GM19351 (cell line): ENCODE results near the gene AIRE.
"Not testable (repeated sequence)": the region's sequence is repeated elsewhere in the genome, so short reads cannot be mapped to it uniquely, and the experiment has no call there.

Experiments
- ATAC-seq: cut with Tn5 transposase; IDR thresholded peaks from one replicate; pipeline ENCODE4 v1.9.1; 2021; ENCODE audit warnings: mild to moderate bottlenecking, moderate library complexity; ENCODE audit not compliant: unreplicated experiment

The AIRE gene

GRCh38 chr21:44291078-44291935, 5.6 kb downstream of the AIRE start:
- ATAC-seq = no peak

GRCh38 chr21:44291936-44292811, 6.5 kb downstream of the AIRE start:
- ATAC-seq = no peak

- ATAC-seq = no peak
Measured at GRCh38 chr21:44292812-44293195, 7.1 kb downstream of the AIRE start.

GRCh38 chr21:44293551-44294231, 8.0 kb downstream of the AIRE start:
- no peak for ATAC-seq

GRCh38 chr21:44294391-44295162, 8.9 kb downstream of the AIRE start:
- no peak for ATAC-seq

- no peak for ATAC-seq
Measured at GRCh38 chr21:44295163-44295573, 9.5 kb downstream of the AIRE start.

GRCh38 chr21:44295646-44296045, 10.0 kb downstream of the AIRE start:
- ATAC-seq = no peak

GRCh38 chr21:44296103-44296519, 10.4 kb downstream of the AIRE start:
- ATAC-seq = no peak

- no peak for ATAC-seq
Measured at GRCh38 chr21:44296916-44297315, 11.2 kb downstream of the AIRE start.

- ATAC-seq = no peak
Measured at GRCh38 chr21:44297525-44298290, 12.0 kb downstream of the AIRE start.

- no peak for ATAC-seq
Measured at GRCh38 chr21:44298301-44298700, 12.6 kb downstream of the AIRE start.

- no peak for ATAC-seq
Measured at GRCh38 chr21:44299085-44299457, 13.4 kb downstream of the AIRE start.

GRCh38 chr21:44299458-44300261, 14.0 kb downstream of the AIRE start, which contains the start of gene PFKL:
Gene PFKL (plus strand): TSS chr21:44300053. CDS start chr21:44300106, 53 bp downstream.
- peak; percentile 58 for ATAC-seq

- peak; percentile 30 for ATAC-seq
Measured at GRCh38 chr21:44300262-44300959, 14.7 kb downstream of the AIRE start.

- ATAC-seq = no peak
Measured at GRCh38 chr21:44301141-44301540, 15.5 kb downstream of the AIRE start.

- ATAC-seq = no peak
Measured at GRCh38 chr21:44301961-44302406, 16.3 kb downstream of the AIRE start.

- not testable (repeated sequence) for ATAC-seq
Measured at GRCh38 chr21:44302573-44303401, 17.1 kb downstream of the AIRE start.
